H1 (cell line): Measurements from ENCODE around the gene PLCB2. TPM values are rescaled to one million over a fixed set of nuclear protein-coding genes. Genes with fewer than 3 reads are reported as not detected.

Source experiments
- EP300 ChIP-seq, 2 experiments: IDR thresholded peaks; 1 replicate in 1 of 2; 2 replicates in 1 of 2; pipeline ENCODE4 v1.6.1; 2011 to 2012; ENCODE audit warnings: low read depth in 2 of 2, low read length in 2 of 2, mild to moderate bottlenecking in 2 of 2, borderline replicate concordance in 1 of 2, inconsistent platforms in 1 of 2, moderate library complexity in 1 of 2
- GABPA ChIP-seq: IDR thresholded peaks from 2 replicates; pipeline ENCODE4 v1.6.1; 2011; ENCODE audit warnings: mild to moderate bottlenecking, low read length, moderate library complexity, borderline replicate concordance; ENCODE audit not compliant: insufficient read depth
- NANOG ChIP-seq: IDR thresholded peaks from 2 replicates; pipeline ENCODE4 v1.6.1; 2011; ENCODE audit warnings: low read length, low read depth, mild to moderate bottlenecking, inconsistent platforms; ENCODE audit not compliant: insufficient read depth, poor library complexity, severe bottlenecking
- NRF1 ChIP-seq: IDR thresholded peaks from 2 replicates; pipeline ENCODE4 v1.6.1; 2011; ENCODE audit warnings: mild to moderate bottlenecking, low read depth, low read length, improper control_type of control experiment
- RAD21 ChIP-seq, 2 experiments: IDR thresholded peaks in 1 of 2; conservative IDR thresholded peaks in 1 of 2; 2 replicates each; pipeline ENCODE4 v1.6.1; 2011; ENCODE audit warnings: low read depth in 2 of 2, low read length in 2 of 2, improper control_type of control experiment in 1 of 2, inconsistent platforms in 1 of 2, mild to moderate bottlenecking in 1 of 2, moderate library complexity in 1 of 2
- RXRA ChIP-seq: IDR thresholded peaks from 2 replicates; pipeline ENCODE4 v1.6.1; 2011; ENCODE audit warnings: low read depth, mild to moderate bottlenecking, low read length, moderate library complexity; ENCODE audit not compliant: insufficient read depth
- SIX5 ChIP-seq: IDR thresholded peaks from 2 replicates; pipeline ENCODE4 v1.6.1; 2011; ENCODE audit warnings: mild to moderate bottlenecking, low read depth, low read length
- polyA plus RNA-seq, 7 experiments: library from polyadenylated mRNA; depleted of rRNA in 3 of 7; stranded (reverse) in 5 of 7; unstranded in 2 of 7; fragments of >200 nt in 5 of 7; fragments of 200-250 nt in 2 of 7; gene quantifications; 1 replicate in 5 of 7; 2 replicates in 1 of 7; 4 replicates in 1 of 7; pipeline versions ENCODE4 v1.2.1 to v1.2.3, GENCODE V29; 2011 to 2013; ENCODE audit warnings: missing spikeins in 2 of 7, mixed read lengths in 2 of 7
- total RNA-seq: library from RNA; stranded (reverse); fragmentation: NEBNext Ultra II Directional; extraction: Animal tissue kit (Norgen Biotek cat#: 25700); gene quantifications from 2 replicates; pipeline ENCODE4 v1.2.1, GENCODE V29; 2021

Gene PLCB2
- total and polyA plus RNA-seq, 2 of the 8 experiments (the other 6 are each of a cell fraction or from before 2014, with no cell fraction given), result 7.2 to 8.4 TPM

DNA sequence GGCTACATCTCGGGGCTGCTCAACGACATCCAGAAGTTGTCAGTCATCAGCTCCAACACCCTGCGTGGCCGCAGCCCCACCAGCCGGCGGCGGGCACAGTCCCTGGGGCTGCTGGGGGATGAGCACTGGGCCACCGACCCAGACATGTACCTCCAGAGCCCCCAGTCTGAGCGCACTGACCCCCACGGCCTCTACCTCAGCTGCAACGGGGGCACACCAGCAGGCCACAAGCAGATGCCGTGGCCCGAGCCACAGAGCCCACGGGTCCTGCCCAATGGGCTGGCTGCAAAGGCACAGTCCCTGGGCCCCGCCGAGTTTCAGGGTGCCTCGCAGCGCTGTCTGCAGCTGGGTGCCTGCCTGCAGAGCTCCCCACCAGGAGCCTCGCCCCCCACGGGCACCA lies 41.9 kb downstream of the PLCB2 start (continued):
- no peak for TF ChIP-seq GABPA
- no peak for TF ChIP-seq RAD21 (IDR thresholded peaks at IDR 0.05 in 1 of 2, conservative IDR thresholded peaks at IDR 0.05 in 1 of 2; ENCODE audit: low read depth in 2 of 2, low read length in 2 of 2)
- TF ChIP-seq EP300 (IDR thresholded peaks at IDR 0.05; ENCODE audit: borderline replicate concordance in 1 of 2, low read depth in 2 of 2, low read length in 2 of 2), result no peak
- no peak for TF ChIP-seq NANOG
- TF ChIP-seq RXRA, result no peak
- no peak for TF ChIP-seq NRF1
- TF ChIP-seq SIX5, result no peak
